ENCODE results near the gene BIRC6. TPM values are rescaled to one million over a fixed set of nuclear protein-coding genes. Genes with fewer than 3 reads are reported as not detected.
"Not testable (repeated sequence)": the region's sequence is repeated elsewhere in the genome, so short reads cannot be mapped to it uniquely, and the experiment has no call there.

Gene BIRC6
- total and polyA plus RNA-seq, 8 donors: 71.6 to 94.6 (median 80.9) TPM

DNA sequence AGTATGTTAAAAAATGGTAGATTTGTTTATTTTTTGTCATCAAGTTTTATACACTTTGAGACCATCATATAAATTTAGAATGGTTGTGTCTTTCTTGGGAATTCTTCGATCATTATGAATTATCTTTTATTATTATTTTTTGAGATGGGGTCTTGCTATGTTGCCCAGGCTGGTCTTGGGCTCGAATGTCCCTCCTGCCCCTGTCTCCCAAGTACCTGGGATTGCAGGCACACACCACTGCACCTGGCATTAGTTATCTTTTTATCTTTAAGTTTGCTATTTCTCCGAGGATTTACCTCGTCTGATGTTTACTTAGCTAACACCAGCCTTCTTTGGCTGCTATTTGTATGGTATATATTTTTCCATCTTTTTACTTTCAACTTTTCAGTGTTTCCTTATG lies 100.0 kb downstream of the BIRC6 start:
- Histone ChIP-seq H3K27me3 (no peaks in the 10 kb centered on the region), H3K4me3 (no peak overlapping the region), H3K9me3 (no peaks in the 10 kb centered on the region), H3K4me1 (no peaks in the 10 kb centered on the region), H3K36me3 (peaks cover 0 to 21% of the 10 kb centered on the region in 2 donors), H3K27ac (no peak overlapping the region)
- TF ChIP-seq, protein P1, sequence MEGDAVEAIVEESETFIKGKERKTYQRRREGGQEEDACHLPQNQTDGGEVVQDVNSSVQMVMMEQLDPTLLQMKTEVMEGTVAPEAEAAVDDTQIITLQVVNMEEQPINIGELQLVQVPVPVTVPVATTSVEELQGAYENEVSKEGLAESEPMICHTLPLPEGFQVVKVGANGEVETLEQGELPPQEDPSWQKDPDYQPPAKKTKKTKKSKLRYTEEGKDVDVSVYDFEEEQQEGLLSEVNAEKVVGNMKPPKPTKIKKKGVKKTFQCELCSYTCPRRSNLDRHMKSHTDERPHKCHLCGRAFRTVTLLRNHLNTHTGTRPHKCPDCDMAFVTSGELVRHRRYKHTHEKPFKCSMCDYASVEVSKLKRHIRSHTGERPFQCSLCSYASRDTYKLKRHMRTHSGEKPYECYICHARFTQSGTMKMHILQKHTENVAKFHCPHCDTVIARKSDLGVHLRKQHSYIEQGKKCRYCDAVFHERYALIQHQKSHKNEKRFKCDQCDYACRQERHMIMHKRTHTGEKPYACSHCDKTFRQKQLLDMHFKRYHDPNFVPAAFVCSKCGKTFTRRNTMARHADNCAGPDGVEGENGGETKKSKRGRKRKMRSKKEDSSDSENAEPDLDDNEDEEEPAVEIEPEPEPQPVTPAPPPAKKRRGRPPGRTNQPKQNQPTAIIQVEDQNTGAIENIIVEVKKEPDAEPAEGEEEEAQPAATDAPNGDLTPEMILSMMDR (IDR thresholded peaks at IDR 0.05): no peak
- no peak for DNase-seq
- no peak for ATAC-seq
- intact Hi-C loops (cut with DNase I): no loop called here

DNA sequence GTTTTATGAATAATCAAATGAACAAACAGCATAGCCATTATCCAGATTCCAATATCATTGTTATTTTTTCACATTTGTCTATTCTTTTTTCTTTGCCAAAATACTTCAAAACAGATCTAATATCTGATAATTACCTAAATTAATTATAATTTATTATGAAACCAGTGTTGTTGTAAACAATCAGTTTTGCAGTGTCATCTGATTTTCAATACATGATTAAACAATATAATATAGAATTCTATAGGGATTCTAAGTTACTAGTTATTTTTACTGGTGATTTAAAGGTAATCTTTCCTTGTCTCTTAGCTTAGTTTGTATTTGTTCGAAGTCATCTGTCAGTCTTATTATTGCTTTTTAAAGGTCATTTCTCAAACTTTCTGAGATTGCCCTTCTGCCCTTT lies 101.0 kb downstream of the BIRC6 start:
- no peaks in the 10 kb centered on the region for H3K9me3 ChIP-seq
- H3K4me1 ChIP-seq: no peaks in the 10 kb centered on the region
- DNase-seq (no peak), ATAC-seq (no peak)
- intact Hi-C loops (cut with DNase I): no loop called here
- no peak overlapping the region for H3K4me3 ChIP-seq
- peaks cover 0 to 24% of the 10 kb centered on the region in 2 donors for H3K36me3 ChIP-seq
- no peaks in the 10 kb centered on the region for H3K27me3 ChIP-seq
- TF ChIP-seq, protein P1 (IDR thresholded peaks at IDR 0.05): no peak
- no peak overlapping the region for H3K27ac ChIP-seq

DNA sequence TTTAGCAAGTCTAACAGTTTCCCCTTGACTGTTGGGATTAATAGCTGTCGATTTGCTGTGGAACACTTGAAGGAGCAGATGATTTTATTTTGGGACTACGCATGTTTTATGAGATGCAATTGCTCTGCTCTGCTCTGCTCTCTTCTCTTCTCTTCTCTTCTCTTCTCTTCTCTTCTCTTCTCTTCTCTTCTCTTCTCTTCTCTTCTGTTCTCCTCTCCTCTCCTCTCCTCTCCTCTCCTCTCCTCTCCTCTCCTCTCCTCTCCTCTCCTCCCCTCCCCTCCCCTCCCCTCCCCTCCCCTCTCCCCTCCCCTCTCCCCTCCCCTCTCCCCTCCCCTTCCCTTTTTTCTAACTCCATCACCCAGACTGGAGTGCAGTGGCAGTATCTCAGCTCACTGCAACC lies 104.0 kb downstream of the BIRC6 start:
- peaks cover 3 to 36% of the 10 kb centered on the region in 2 donors for H3K36me3 ChIP-seq
- DNase-seq: not testable (repeated sequence)

DNA sequence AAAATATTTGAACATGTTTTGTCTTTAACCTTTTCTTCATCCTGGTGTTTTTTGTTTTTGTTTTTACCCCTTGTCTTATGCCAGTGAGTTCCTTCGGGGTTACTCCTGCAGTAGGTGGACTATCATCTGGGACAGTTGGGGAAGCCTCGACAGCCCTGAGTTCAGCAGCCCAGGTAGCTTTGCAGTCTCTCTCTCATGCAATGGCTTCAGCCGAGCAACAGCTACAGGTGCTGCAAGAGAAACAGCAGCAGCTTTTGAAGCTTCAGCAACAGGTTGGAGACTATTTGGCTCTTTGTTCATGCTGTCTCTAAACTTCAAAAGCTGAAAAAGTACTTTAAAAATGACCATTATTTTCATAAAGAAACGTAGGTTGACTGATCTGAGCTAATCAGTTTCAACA lies 106.3 kb downstream of the BIRC6 start:
- no peak for ATAC-seq
- no peak for DNase-seq
- Histone ChIP-seq H3K27ac (no peak overlapping the region), H3K9me3 (no peaks in the 10 kb centered on the region), H3K27me3 (no peaks in the 10 kb centered on the region), H3K4me3 (no peak overlapping the region), H3K36me3 (peaks cover 3 to 54% of the 10 kb centered on the region in 2 donors), H3K4me1 (no peaks in the 10 kb centered on the region)
- TF ChIP-seq, protein P1 (IDR thresholded peaks at IDR 0.05): no peak
- intact Hi-C loops (cut with DNase I): no loop called here

More for the DNA sequence above, 104.0 kb downstream of the BIRC6 start:
- H3K9me3 ChIP-seq; intact Hi-C loops (cut with DNase I); H3K27me3 ChIP-seq; H3K4me3 ChIP-seq; H3K4me1 ChIP-seq; H3K27ac ChIP-seq; ATAC-seq: not testable (repeated sequence)

DNA sequence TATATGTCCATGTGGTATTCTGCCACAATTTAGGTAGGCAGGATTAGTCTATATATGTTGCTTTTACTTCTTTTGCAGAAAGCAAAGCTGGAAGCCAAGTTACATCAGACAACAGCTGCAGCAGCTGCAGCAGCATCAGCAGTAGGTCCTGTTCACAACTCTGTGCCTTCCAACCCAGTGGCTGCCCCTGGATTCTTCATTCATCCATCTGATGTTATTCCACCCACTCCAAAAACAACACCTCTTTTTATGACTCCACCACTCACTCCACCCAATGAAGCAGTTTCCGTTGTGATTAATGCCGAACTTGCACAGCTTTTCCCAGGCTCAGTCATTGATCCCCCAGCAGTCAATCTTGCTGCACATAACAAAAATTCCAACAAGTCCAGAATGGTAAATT lies 107.6 kb downstream of the BIRC6 start:
- no peaks in the 10 kb centered on the region for H3K4me1 ChIP-seq
- ATAC-seq (no peak), DNase-seq (no peak)
- H3K27me3 ChIP-seq: no peaks in the 10 kb centered on the region
- intact Hi-C loops (cut with DNase I): no loop called here
- no peak overlapping the region for H3K27ac ChIP-seq
- no peaks in the 10 kb centered on the region for H3K9me3 ChIP-seq
- TF ChIP-seq, protein P1 (IDR thresholded peaks at IDR 0.05): no peak
- peaks cover 3 to 62% of the 10 kb centered on the region in 2 donors for H3K36me3 ChIP-seq
- no peak overlapping the region for H3K4me3 ChIP-seq

DNA sequence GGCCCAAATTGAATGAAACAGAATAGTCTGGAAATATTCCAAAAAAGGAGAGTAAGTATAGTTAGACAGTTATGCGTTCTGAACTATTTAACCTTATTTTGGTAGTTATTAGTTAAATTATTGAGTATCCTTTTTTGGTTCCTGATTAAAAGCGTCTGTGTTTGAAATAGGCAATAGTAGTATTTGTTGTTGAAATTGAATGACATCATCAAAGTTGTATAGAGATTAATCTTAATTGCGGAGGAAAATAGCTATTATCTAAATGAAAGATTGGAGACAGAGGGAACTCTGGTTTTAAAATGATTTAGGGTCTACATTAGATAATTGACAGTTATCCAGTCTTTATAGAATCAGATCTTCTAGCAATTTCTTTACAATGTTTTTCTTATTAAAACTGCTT lies 115.8 kb downstream of the BIRC6 start:
- intact Hi-C loops (cut with DNase I): no loop called here
- TF ChIP-seq, protein P1 (IDR thresholded peaks at IDR 0.05): no peak
- Histone ChIP-seq H3K4me1 (no peaks in the 10 kb centered on the region), H3K9me3 (no peaks in the 10 kb centered on the region), H3K4me3 (no peak overlapping the region), H3K36me3 (peaks cover 0 to 80% of the 10 kb centered on the region in 2 donors), H3K27ac (no peak overlapping the region), H3K27me3 (no peaks in the 10 kb centered on the region)
- ATAC-seq (no peak), DNase-seq (no peak)
